GM10266 (cell line): ENCODE results near the gene CYTL1.

ENCODE experiments used
- DNase-seq: peaks from one replicate; pipeline ENCODE4 v3.0.0; 2012; ENCODE audit errors: extremely low spot score
- TF ChIP-seq, protein P1 (sequence below): IDR thresholded peaks from 2 replicates; pipeline ENCODE4 v1.5.1; 2012; ENCODE audit warnings: mild to moderate bottlenecking, low read depth; ENCODE audit not compliant: control insufficient read depth, insufficient read depth; ENCODE audit errors: missing control alignments

Gene CYTL1

DNA sequence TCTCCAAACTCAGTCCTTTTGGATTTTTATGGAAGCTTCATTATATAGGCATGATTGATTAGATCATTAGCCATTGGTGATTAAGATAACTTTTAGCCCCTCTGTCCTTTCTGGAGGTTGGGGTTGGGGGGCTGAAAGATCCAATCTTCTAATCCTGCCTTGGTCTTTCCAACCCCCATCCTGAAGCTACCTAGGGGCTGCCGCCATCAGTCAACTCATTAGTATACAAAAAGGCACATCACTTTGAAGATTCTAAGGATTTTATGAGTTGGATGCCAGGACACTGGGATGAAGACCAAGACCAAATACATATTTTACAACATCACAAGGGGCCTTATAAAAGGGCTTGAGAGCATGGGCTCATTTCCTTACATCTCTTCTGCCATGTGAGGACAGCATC lies 47.5 kb downstream of the CYTL1 start:
- DNase-seq, result no peak
- TF ChIP-seq, protein P1, sequence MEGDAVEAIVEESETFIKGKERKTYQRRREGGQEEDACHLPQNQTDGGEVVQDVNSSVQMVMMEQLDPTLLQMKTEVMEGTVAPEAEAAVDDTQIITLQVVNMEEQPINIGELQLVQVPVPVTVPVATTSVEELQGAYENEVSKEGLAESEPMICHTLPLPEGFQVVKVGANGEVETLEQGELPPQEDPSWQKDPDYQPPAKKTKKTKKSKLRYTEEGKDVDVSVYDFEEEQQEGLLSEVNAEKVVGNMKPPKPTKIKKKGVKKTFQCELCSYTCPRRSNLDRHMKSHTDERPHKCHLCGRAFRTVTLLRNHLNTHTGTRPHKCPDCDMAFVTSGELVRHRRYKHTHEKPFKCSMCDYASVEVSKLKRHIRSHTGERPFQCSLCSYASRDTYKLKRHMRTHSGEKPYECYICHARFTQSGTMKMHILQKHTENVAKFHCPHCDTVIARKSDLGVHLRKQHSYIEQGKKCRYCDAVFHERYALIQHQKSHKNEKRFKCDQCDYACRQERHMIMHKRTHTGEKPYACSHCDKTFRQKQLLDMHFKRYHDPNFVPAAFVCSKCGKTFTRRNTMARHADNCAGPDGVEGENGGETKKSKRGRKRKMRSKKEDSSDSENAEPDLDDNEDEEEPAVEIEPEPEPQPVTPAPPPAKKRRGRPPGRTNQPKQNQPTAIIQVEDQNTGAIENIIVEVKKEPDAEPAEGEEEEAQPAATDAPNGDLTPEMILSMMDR, result no peak

DNA sequence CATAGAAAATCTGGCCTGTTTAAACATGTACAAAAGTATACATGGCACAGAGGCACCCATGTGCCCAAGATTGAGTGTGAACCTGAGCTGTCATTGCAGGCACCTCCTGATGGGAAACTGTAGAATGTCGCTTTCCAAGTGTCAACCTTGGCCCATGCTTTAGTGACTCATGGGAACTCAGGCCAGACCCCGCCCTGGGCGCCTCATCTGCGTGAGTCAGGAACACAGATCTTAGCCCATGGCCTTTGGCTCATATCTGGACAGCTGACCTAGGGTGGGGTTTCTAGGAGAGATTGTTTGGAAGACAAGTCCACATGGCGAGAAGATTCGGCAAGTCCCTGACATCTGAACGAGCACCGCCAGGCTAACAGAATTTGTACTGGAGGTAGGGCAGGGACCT lies 50.0 kb downstream of the CYTL1 start:
- DNase-seq, result no peak
- TF ChIP-seq, protein P1, result no peak

DNA sequence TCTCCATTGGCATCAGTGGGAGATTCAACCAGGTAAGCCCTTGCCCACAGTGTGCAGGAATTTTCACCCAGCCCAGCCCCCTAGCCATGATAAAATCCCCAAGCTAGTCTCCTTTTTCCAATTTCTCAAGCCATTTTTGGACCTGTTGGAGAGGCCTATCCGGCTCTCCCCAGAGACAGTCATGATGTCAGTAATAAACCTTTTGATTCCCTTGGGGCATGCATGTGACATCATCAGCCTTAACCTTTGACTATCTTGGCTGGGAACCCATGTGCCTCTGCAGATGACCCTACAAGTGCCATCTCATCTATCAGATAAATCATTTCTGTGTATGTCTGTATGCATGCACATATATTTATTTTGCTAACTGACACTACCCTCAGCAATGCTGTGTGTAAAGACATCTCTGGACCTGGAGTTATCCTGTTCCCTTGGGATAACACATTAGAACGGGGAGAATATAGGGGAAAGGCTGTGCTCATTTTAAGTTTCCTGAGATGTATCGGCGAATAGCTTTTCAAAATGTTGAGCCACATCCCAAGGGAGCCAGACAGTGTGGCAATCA lies 51.0 kb downstream of the CYTL1 start:
- DNase-seq, result no peak

More for the DNA sequence above, 51.0 kb downstream of the CYTL1 start:
- TF ChIP-seq, protein P1, result no peak
